Measurements from ENCODE around the gene KIAA1958.

DNA sequence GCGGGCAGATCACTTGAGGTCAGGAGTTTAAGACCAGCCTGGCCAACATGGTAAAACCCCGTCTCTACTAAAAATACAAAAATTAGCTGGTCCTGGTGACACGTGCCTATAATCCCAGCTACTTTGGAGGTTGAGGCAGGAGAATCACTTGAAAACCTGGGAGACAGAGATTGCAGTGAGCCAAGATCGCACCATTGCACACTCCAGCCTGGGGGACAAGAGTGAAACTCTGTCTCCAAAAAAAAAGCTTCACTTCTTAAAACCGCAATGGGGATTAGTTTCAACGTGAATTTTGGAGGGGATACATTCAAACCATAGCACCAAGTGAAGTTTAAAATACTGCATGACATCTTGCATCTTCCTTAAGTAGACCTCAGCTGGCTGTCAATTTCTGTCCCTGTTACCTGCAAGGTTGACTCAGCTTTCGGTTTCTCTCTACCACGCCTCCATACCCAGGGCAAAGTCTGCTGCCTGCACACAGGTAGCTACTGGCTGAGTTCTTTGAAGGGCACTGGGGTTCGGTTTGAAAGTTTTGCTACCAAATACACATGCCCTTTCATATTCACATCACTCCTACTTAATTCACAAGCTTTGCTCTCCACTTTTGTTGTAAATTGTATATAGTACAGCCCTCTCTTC is 69.3 kb downstream of the KIAA1958 start:
- TF ChIP-seq, protein P1, sequence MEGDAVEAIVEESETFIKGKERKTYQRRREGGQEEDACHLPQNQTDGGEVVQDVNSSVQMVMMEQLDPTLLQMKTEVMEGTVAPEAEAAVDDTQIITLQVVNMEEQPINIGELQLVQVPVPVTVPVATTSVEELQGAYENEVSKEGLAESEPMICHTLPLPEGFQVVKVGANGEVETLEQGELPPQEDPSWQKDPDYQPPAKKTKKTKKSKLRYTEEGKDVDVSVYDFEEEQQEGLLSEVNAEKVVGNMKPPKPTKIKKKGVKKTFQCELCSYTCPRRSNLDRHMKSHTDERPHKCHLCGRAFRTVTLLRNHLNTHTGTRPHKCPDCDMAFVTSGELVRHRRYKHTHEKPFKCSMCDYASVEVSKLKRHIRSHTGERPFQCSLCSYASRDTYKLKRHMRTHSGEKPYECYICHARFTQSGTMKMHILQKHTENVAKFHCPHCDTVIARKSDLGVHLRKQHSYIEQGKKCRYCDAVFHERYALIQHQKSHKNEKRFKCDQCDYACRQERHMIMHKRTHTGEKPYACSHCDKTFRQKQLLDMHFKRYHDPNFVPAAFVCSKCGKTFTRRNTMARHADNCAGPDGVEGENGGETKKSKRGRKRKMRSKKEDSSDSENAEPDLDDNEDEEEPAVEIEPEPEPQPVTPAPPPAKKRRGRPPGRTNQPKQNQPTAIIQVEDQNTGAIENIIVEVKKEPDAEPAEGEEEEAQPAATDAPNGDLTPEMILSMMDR (IDR thresholded peaks at IDR 0.05; ENCODE audit: low read length), result no peak
- no peak for TF ChIP-seq EZH2 (IDR thresholded peaks at IDR 0.05; ENCODE audit: borderline replicate concordance, low read length)
